HG02798 (cell line): Measurements from ENCODE around the gene SMTN.
A peak's percentile ranks its signal among the peaks of the same experiment; 100 is the strongest.
"Not testable (repeated sequence)": the region's sequence is repeated elsewhere in the genome, so short reads cannot be mapped to it uniquely, and the experiment has no call there.

Experiments used
- ATAC-seq: cut with Tn5 transposase; IDR thresholded peaks from one replicate; pipeline ENCODE4 v1.9.1; 2021; ENCODE audit warnings: mild to moderate bottlenecking; ENCODE audit not compliant: unreplicated experiment, poor library complexity

The SMTN gene

GRCh38 chr22:31069691-31070314 lies 11.3 kb upstream of the SMTN start:
- not testable (repeated sequence) for ATAC-seq

GRCh38 chr22:31073125-31073524 lies 8.0 kb upstream of the SMTN start:
- ATAC-seq = not testable (repeated sequence)

GRCh38 chr22:31073545-31074145 lies 7.5 kb upstream of the SMTN start:
- ATAC-seq = not testable (repeated sequence)

GRCh38 chr22:31075961-31076360 lies 5.2 kb upstream of the SMTN start:
- no peak for ATAC-seq

- ATAC-seq = no peak
Measured at GRCh38 chr22:31077681-31078080, 3.4 kb upstream of the SMTN start.

GRCh38 chr22:31078389-31078788 lies 2.7 kb upstream of the SMTN start:
- not testable (repeated sequence) for ATAC-seq

GRCh38 chr22:31079095-31079642 lies 1.9 kb upstream of the SMTN start:
- ATAC-seq = no peak

- ATAC-seq = no peak
Measured at GRCh38 chr22:31080164-31080847, 812 bp upstream of the SMTN start.

- no peak for ATAC-seq
Measured at GRCh38 chr22:31081963-31082605, 966 bp downstream of the SMTN start.

GRCh38 chr22:31082606-31083376 lies 1.7 kb downstream of the SMTN start:
- ATAC-seq = no peak

- ATAC-seq = no peak
Measured at GRCh38 chr22:31083377-31083768, 2.3 kb downstream of the SMTN start.

- ATAC-seq = no peak
Measured at GRCh38 chr22:31083923-31084810, 3.0 kb downstream of the SMTN start.

GRCh38 chr22:31084811-31085492 lies 3.8 kb downstream of the SMTN start:
- peak; percentile 65 for ATAC-seq

- ATAC-seq = no peak
Measured at GRCh38 chr22:31085493-31085824, 4.3 kb downstream of the SMTN start.

GRCh38 chr22:31085928-31086327 lies 4.8 kb downstream of the SMTN start:
- no peak for ATAC-seq

- no peak for ATAC-seq
Measured at GRCh38 chr22:31086703-31087330, 5.7 kb downstream of the SMTN start.

- ATAC-seq = no peak
Measured at GRCh38 chr22:31087744-31088215, 6.7 kb downstream of the SMTN start.
